Prostate gland (tissue), 2 donors: ENCODE measurements around the gene UBE2O.

Experiments used
- CTCF ChIP-seq, 4 experiments: fragments of 200-600 bp in 2 of 4; fragments of 450-650 bp in 2 of 4; sonication (generic) in 2 of 4; IDR thresholded peaks; 1 replicate in 3 of 4; 2 replicates in 1 of 4; pipeline ENCODE4 v1.5.1; 2016 to 2019; ENCODE audit warnings: antibody characterized with exemption in 4 of 4, mild to moderate bottlenecking in 2 of 4, moderate library complexity in 2 of 4
- POLR2A ChIP-seq: fragments of 450-650 bp; IDR thresholded peaks from one replicate; pipeline ENCODE4 v1.6.1; 2016; ENCODE audit warnings: antibody characterized with exemption, mild to moderate bottlenecking
- POLR2AphosphoS5 ChIP-seq: sonication (generic); formaldehyde crosslinking; IDR thresholded peaks from one replicate; pipeline ENCODE4 v1.6.1; 2017; ENCODE audit warnings: antibody characterized with exemption

- no peak for TF ChIP-seq CTCF (IDR thresholded peaks at IDR 0.05)
- TF ChIP-seq POLR2AphosphoS5 = no peak
- no peak for TF ChIP-seq POLR2A
These were observed 42.5 kb downstream of the UBE2O start for GRCh38 chr17:76410328-76410965.
